Type B pancreatic cell (in vitro differentiated cells): Measurements from ENCODE around the gene IFITM2. TPM values are rescaled to one million over a fixed set of nuclear protein-coding genes. Genes with fewer than 3 reads are reported as not detected.
"Not testable (repeated sequence)": the region's sequence is repeated elsewhere in the genome, so short reads cannot be mapped to it uniquely, and the experiment has no call there.

Experiments
- DNase-seq: peaks from one replicate; pipeline ENCODE4 v3.0.0; 2021; ENCODE audit warnings: mixed read lengths; ENCODE audit not compliant: unreplicated experiment; ENCODE audit errors: extremely low spot score
- H3K27ac Mint-ChIP-seq: 2 replicates; pipeline ENCODE4 v1.8.0; 2021; ENCODE audit warnings: mild to moderate bottlenecking, mixed read lengths
- H3K27me3 Mint-ChIP-seq: 2 replicates; pipeline ENCODE4 v1.8.0; 2021; ENCODE audit warnings: mixed read lengths
- H3K36me3 Mint-ChIP-seq: 2 replicates; pipeline ENCODE4 v1.8.0; 2021; ENCODE audit warnings: mixed read lengths
- H3K4me1 Mint-ChIP-seq: one replicate; pipeline ENCODE4 v1.8.0; 2021; ENCODE audit warnings: mixed read lengths; ENCODE audit not compliant: unreplicated experiment
- H3K4me3 Mint-ChIP-seq: 2 replicates; pipeline ENCODE4 v1.8.0; 2021; ENCODE audit warnings: mild to moderate bottlenecking, mixed read lengths
- H3K9me3 Mint-ChIP-seq: 2 replicates; pipeline ENCODE4 v1.8.0; 2021; ENCODE audit warnings: mixed read lengths
- CTCF ChIP-seq: fragments of 200-600 bp; sonication (generic); conservative IDR thresholded peaks from 2 replicates; pipeline ENCODE4 v1.5.0; 2021; ENCODE audit warnings: antibody characterized with exemption, mild to moderate bottlenecking
- total RNA-seq: library from RNA; stranded (reverse); gene quantifications from 2 replicates; pipeline ENCODE4 v1.2.1, GENCODE V29; 2021; ENCODE audit warnings: low replicate concordance

IFITM2 gene
- total RNA-seq, 1 donor from 2014 or later = 238 TPM

GRCh38 chr11:315516-315994 lies 7.9 kb downstream of the IFITM2 start:
- no peak for DNase-seq
- peaks cover 29% of the 10 kb centered on the region for H3K27me3 Mint-ChIP-seq
- H3K4me3 Mint-ChIP-seq = peak overlapping the region; percentile 92
- no peaks in the 10 kb centered on the region for H3K36me3 Mint-ChIP-seq
- H3K27ac Mint-ChIP-seq = no peak overlapping the region
- no peak for TF ChIP-seq CTCF
- H3K9me3 Mint-ChIP-seq = no peaks in the 10 kb centered on the region
- peaks cover 43% of the 10 kb centered on the region for H3K4me1 Mint-ChIP-seq

- Mint-ChIP-seq H3K4me1 (peaks cover 48% of the 10 kb centered on the region), H3K27me3 (peaks cover 29% of the 10 kb centered on the region), H3K27ac (peak overlapping the region; percentile 73), H3K4me3 (peak overlapping the region; percentile 82), H3K9me3 (no peaks in the 10 kb centered on the region), H3K36me3 (no peaks in the 10 kb centered on the region)
- DNase-seq = no peak
- no peak for TF ChIP-seq CTCF
Observed at GRCh38 chr11:316031-316701, 8.6 kb downstream of the IFITM2 start.

GRCh38 chr11:316891-317301 lies 9.3 kb downstream of the IFITM2 start:
- H3K36me3 Mint-ChIP-seq = no peaks in the 10 kb centered on the region
- H3K27ac Mint-ChIP-seq = peak overlapping the region; percentile 73
- H3K4me1 Mint-ChIP-seq = peaks cover 45% of the 10 kb centered on the region
- H3K27me3 Mint-ChIP-seq = peaks cover 27% of the 10 kb centered on the region
- H3K4me3 Mint-ChIP-seq = peak overlapping the region; percentile 82
- TF ChIP-seq CTCF = no peak
- no peaks in the 10 kb centered on the region for H3K9me3 Mint-ChIP-seq
- no peak for DNase-seq

- Mint-ChIP-seq H3K27ac (peak overlapping the region; percentile 73), H3K4me1 (peaks cover 39% of the 10 kb centered on the region), H3K4me3 (peak overlapping the region; percentile 82), H3K27me3 (peaks cover 25% of the 10 kb centered on the region)
- not testable (repeated sequence) for H3K9me3 Mint-ChIP-seq, DNase-seq, H3K36me3 Mint-ChIP-seq
Observed at GRCh38 chr11:317668-318404, 10.2 kb downstream of the IFITM2 start.

GRCh38 chr11:318405-319120 lies 10.9 kb downstream of the IFITM2 start:
- H3K4me3 Mint-ChIP-seq = not testable (repeated sequence)

GRCh38 chr11:319121-319887 lies 11.7 kb downstream of the IFITM2 start:
- not testable (repeated sequence) for H3K36me3 Mint-ChIP-seq, H3K9me3 Mint-ChIP-seq, DNase-seq
- peaks cover 19% of the 10 kb centered on the region for H3K27me3 Mint-ChIP-seq
- H3K4me1 Mint-ChIP-seq = peaks cover 29% of the 10 kb centered on the region
- H3K27ac Mint-ChIP-seq = peak overlapping the region; percentile 93
- peak overlapping the region; percentile 96 for H3K4me3 Mint-ChIP-seq

More at GRCh38 chr11:318405-319120, 10.9 kb downstream of the IFITM2 start:
- Mint-ChIP-seq H3K4me1 (peaks cover 32% of the 10 kb centered on the region), H3K27me3 (peaks cover 25% of the 10 kb centered on the region)
- H3K27ac Mint-ChIP-seq, H3K9me3 Mint-ChIP-seq, DNase-seq, H3K36me3 Mint-ChIP-seq: not testable (repeated sequence)

GRCh38 chr11:319888-320273 lies 12.3 kb downstream of the IFITM2 start:
- DNase-seq, H3K36me3 Mint-ChIP-seq, H3K9me3 Mint-ChIP-seq: not testable (repeated sequence)
- Mint-ChIP-seq H3K4me3 (peak overlapping the region; percentile 96), H3K4me1 (peaks cover 33% of the 10 kb centered on the region), H3K27ac (peak overlapping the region; percentile 93), H3K27me3 (peaks cover 16% of the 10 kb centered on the region)
